ENCODE measurements around the gene CACNA1C.

DNA sequence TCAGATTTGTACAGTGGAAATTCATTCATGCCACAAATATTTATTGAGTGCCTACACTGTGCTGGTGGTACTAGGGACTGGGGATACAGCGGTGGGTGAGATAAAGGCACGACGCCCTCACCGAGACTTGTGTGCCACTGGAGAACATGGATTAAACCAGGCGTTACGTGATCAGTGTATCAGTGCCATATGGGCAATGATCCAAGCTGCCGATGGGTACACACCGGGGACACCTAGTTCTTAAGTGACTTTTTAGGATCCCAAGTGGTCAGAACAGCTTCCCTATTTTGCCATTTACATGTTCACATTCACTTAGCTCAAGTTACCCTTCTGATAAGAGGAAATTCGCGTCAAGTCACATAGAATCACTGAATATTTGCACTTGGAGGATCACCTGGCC is 236.7 kb downstream of the CACNA1C start:
- TF ChIP-seq, protein P1, sequence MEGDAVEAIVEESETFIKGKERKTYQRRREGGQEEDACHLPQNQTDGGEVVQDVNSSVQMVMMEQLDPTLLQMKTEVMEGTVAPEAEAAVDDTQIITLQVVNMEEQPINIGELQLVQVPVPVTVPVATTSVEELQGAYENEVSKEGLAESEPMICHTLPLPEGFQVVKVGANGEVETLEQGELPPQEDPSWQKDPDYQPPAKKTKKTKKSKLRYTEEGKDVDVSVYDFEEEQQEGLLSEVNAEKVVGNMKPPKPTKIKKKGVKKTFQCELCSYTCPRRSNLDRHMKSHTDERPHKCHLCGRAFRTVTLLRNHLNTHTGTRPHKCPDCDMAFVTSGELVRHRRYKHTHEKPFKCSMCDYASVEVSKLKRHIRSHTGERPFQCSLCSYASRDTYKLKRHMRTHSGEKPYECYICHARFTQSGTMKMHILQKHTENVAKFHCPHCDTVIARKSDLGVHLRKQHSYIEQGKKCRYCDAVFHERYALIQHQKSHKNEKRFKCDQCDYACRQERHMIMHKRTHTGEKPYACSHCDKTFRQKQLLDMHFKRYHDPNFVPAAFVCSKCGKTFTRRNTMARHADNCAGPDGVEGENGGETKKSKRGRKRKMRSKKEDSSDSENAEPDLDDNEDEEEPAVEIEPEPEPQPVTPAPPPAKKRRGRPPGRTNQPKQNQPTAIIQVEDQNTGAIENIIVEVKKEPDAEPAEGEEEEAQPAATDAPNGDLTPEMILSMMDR (conservative IDR thresholded peaks at IDR 0.05; ENCODE audit: low read depth, low read length), result no peak
- TF ChIP-seq, protein P2, sequence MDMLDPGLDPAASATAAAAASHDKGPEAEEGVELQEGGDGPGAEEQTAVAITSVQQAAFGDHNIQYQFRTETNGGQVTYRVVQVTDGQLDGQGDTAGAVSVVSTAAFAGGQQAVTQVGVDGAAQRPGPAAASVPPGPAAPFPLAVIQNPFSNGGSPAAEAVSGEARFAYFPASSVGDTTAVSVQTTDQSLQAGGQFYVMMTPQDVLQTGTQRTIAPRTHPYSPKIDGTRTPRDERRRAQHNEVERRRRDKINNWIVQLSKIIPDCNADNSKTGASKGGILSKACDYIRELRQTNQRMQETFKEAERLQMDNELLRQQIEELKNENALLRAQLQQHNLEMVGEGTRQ (IDR thresholded peaks at IDR 0.05; ENCODE audit: low read depth, low read length), result no peak
- TF ChIP-seq POLR2A (IDR thresholded peaks at IDR 0.05; ENCODE audit: low read depth, low read length), result no peak
- no peak for TF ChIP-seq SMC3 (IDR thresholded peaks at IDR 0.05; ENCODE audit: low read depth, low read length)
- TF ChIP-seq RCOR1 (IDR thresholded peaks at IDR 0.05; ENCODE audit: insufficient replicate concordance, low read length), result no peak
- no peak for TF ChIP-seq RAD21 (IDR thresholded peaks at IDR 0.05; ENCODE audit: low read length)
- TF ChIP-seq RFX5 (IDR thresholded peaks at IDR 0.05; ENCODE audit: low read depth, low read length), result no peak
- no peak for TF ChIP-seq FOS (IDR thresholded peaks at IDR 0.05; ENCODE audit: low read depth, low read length)
- no peak for TF ChIP-seq MAFK (IDR thresholded peaks at IDR 0.05; ENCODE audit: low read depth, low read length)
- no peak for TF ChIP-seq MXI1 (IDR thresholded peaks at IDR 0.05; ENCODE audit: borderline replicate concordance, low read depth, low read length)

All from IMR-90 (cell line).